ENCODE data around the gene TENT5C.

The TENT5C gene

GRCh38 chr1:117622726-117623125, 16.9 kb downstream of the TENT5C start:
- TF ChIP-seq, protein P1, sequence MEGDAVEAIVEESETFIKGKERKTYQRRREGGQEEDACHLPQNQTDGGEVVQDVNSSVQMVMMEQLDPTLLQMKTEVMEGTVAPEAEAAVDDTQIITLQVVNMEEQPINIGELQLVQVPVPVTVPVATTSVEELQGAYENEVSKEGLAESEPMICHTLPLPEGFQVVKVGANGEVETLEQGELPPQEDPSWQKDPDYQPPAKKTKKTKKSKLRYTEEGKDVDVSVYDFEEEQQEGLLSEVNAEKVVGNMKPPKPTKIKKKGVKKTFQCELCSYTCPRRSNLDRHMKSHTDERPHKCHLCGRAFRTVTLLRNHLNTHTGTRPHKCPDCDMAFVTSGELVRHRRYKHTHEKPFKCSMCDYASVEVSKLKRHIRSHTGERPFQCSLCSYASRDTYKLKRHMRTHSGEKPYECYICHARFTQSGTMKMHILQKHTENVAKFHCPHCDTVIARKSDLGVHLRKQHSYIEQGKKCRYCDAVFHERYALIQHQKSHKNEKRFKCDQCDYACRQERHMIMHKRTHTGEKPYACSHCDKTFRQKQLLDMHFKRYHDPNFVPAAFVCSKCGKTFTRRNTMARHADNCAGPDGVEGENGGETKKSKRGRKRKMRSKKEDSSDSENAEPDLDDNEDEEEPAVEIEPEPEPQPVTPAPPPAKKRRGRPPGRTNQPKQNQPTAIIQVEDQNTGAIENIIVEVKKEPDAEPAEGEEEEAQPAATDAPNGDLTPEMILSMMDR (IDR thresholded peaks at IDR 0.05; ENCODE audit: low read depth, low read length, poor library complexity, severe bottlenecking): no peak
- no peak for TF ChIP-seq EZH2phosphoT487 (IDR thresholded peaks at IDR 0.05; ENCODE audit: borderline replicate concordance, low read length)
- Histone ChIP-seq H3K4me3 (ENCODE audit: low read length) (no peak overlapping the region), H3K27me3 (ENCODE audit: control insufficient read depth, low read length) (no peaks in the 10 kb centered on the region), H4K20me1 (ENCODE audit: control insufficient read depth, insufficient read depth, low read depth, low read length) (no peaks in the 10 kb centered on the region), H3K9me3 (ENCODE audit: control insufficient read depth, insufficient read depth, low read length) (no peaks in the 10 kb centered on the region), H3K9me2 (replicated peaks; ENCODE audit: control insufficient read depth, low read length) (no peaks in the 10 kb centered on the region), H3K4me2 (ENCODE audit: low read length) (no peak overlapping the region), H3K27ac (ENCODE audit: low read depth, low read length) (no peak overlapping the region), H3K79me2 (ENCODE audit: control insufficient read depth, low read length) (no peaks in the 10 kb centered on the region), H3K36me3 (ENCODE audit: control insufficient read depth, low read length) (no peaks in the 10 kb centered on the region), H3K4me1 (ENCODE audit: control insufficient read depth, low read length) (peaks cover 7% of the 10 kb centered on the region), H3F3A (ENCODE audit: control insufficient read depth, insufficient read depth) (no peaks in the 10 kb centered on the region)

DNA sequence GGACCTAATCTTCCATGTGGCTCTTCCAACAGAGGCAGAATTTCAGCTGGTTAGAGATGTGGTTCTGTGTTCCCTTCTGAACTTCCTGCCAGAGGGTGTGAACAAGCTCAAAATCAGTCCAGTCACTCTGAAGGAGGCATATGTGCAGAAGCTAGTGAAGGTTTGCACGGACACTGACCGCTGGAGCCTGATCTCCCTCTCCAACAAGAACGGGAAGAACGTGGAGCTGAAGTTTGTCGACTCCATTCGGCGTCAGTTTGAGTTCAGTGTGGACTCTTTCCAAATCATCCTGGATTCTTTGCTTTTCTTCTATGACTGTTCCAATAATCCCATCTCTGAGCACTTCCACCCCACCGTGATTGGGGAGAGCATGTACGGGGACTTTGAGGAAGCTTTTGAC, 17.3 kb downstream of the TENT5C start:
- H3K9me3 ChIP-seq (ENCODE audit: control insufficient read depth, insufficient read depth, low read length): no peaks in the 10 kb centered on the region
- H3F3A ChIP-seq (ENCODE audit: control insufficient read depth, insufficient read depth): no peaks in the 10 kb centered on the region
- no peak overlapping the region for H3K4me3 ChIP-seq (ENCODE audit: low read length)
- no peak overlapping the region for H3K4me2 ChIP-seq (ENCODE audit: low read length)
- peaks cover 10% of the 10 kb centered on the region for H3K4me1 ChIP-seq (ENCODE audit: control insufficient read depth, low read length)
- no peaks in the 10 kb centered on the region for H3K27me3 ChIP-seq (ENCODE audit: control insufficient read depth, low read length)
- no peak overlapping the region for H3K27ac ChIP-seq (ENCODE audit: low read depth, low read length)
- H4K20me1 ChIP-seq (ENCODE audit: control insufficient read depth, insufficient read depth, low read depth, low read length): no peaks in the 10 kb centered on the region
- no peaks in the 10 kb centered on the region for H3K79me2 ChIP-seq (ENCODE audit: control insufficient read depth, low read length)
- H3K9me2 ChIP-seq (replicated peaks; ENCODE audit: control insufficient read depth, low read length): no peaks in the 10 kb centered on the region
- H3K36me3 ChIP-seq (ENCODE audit: control insufficient read depth, low read length): no peaks in the 10 kb centered on the region
- TF ChIP-seq EZH2phosphoT487 (IDR thresholded peaks at IDR 0.05; ENCODE audit: borderline replicate concordance, low read length): no peak
- TF ChIP-seq, protein P1 (IDR thresholded peaks at IDR 0.05; ENCODE audit: low read depth, low read length, poor library complexity, severe bottlenecking): no peak

DNA sequence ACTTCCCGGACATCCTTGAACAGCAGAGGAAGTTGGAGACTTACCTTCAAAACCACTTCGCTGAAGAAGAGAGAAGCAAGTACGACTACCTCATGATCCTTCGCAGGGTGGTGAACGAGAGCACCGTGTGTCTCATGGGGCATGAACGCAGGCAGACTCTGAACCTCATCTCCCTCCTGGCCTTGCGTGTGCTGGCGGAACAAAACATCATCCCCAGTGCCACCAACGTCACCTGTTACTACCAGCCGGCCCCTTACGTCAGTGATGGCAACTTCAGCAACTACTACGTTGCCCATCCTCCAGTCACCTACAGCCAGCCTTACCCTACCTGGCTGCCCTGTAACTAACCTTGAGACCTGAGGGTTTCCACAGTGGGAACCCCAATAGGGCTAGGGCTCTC, 17.9 kb downstream of the TENT5C start:
- no peaks in the 10 kb centered on the region for H3K9me2 ChIP-seq (replicated peaks; ENCODE audit: control insufficient read depth, low read length)
- H3K79me2 ChIP-seq (ENCODE audit: control insufficient read depth, low read length): no peaks in the 10 kb centered on the region
- no peaks in the 10 kb centered on the region for H3K36me3 ChIP-seq (ENCODE audit: control insufficient read depth, low read length)
- no peaks in the 10 kb centered on the region for H4K20me1 ChIP-seq (ENCODE audit: control insufficient read depth, insufficient read depth, low read depth, low read length)
- no peaks in the 10 kb centered on the region for H3F3A ChIP-seq (ENCODE audit: control insufficient read depth, insufficient read depth)
- H3K4me3 ChIP-seq (ENCODE audit: low read length): no peak overlapping the region
- TF ChIP-seq, protein P1 (IDR thresholded peaks at IDR 0.05; ENCODE audit: low read depth, low read length, poor library complexity, severe bottlenecking): no peak
- TF ChIP-seq EZH2phosphoT487 (IDR thresholded peaks at IDR 0.05; ENCODE audit: borderline replicate concordance, low read length): no peak
- H3K4me2 ChIP-seq (ENCODE audit: low read length): no peak overlapping the region
- no peak overlapping the region for H3K27ac ChIP-seq (ENCODE audit: low read depth, low read length)
- H3K4me1 ChIP-seq (ENCODE audit: control insufficient read depth, low read length): peaks cover 16% of the 10 kb centered on the region
- H3K27me3 ChIP-seq (ENCODE audit: control insufficient read depth, low read length): no peaks in the 10 kb centered on the region
- no peaks in the 10 kb centered on the region for H3K9me3 ChIP-seq (ENCODE audit: control insufficient read depth, insufficient read depth, low read length)

Measured in DOHH2 (cell line).